Activated CD4-positive, alpha-beta T cell treated with anti-CD3 and anti-CD28 coated beads, Interleukin-2, amount 50 U/mL, for 24 hours (primary cell): Measurements from ENCODE around the gene CD79B.

ENCODE experiments used
- DNase-seq, 2 donors: peaks; one replicate each; pipeline ENCODE4 v3.0.0-alpha.2; 2020; ENCODE audit warnings: low read depth in 1 of 2, low spot score in 1 of 2

CD79B gene

DNA sequence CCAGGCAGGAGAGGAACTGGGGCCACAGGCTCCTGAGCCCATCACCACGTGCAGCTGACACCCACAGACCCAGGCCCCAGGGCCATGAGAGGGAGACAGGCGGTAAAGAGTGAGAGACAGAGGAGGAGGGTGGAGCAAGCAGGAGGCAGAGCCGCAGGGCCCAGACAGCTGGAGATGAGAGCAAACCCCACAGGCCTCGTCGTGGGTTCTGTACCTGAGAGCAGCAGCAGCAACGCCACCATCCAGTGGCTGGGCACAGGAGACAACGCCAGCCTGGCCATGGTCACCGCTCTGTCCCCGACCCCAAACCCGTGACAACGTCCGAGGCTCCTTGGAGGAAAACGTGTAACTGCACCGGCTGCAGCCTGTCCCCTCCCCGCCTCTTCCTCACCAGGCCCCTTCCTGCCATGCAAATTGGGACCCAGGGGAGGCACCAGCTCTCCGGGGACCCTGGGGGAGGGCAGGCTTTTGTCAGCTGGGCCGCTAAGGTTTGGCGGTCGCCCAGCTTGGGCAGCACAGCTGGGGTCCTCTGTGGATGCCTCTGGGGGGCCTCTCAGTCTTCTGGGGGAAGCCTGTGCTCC lies at the start of gene CD79B:
CD79B (minus strand) TSS at position 351 of the 581 bp plus-strand sequence; CDS start at position 281, 70 bp downstream.
- DNase-seq, result peak; percentile 21 to 23

DNA sequence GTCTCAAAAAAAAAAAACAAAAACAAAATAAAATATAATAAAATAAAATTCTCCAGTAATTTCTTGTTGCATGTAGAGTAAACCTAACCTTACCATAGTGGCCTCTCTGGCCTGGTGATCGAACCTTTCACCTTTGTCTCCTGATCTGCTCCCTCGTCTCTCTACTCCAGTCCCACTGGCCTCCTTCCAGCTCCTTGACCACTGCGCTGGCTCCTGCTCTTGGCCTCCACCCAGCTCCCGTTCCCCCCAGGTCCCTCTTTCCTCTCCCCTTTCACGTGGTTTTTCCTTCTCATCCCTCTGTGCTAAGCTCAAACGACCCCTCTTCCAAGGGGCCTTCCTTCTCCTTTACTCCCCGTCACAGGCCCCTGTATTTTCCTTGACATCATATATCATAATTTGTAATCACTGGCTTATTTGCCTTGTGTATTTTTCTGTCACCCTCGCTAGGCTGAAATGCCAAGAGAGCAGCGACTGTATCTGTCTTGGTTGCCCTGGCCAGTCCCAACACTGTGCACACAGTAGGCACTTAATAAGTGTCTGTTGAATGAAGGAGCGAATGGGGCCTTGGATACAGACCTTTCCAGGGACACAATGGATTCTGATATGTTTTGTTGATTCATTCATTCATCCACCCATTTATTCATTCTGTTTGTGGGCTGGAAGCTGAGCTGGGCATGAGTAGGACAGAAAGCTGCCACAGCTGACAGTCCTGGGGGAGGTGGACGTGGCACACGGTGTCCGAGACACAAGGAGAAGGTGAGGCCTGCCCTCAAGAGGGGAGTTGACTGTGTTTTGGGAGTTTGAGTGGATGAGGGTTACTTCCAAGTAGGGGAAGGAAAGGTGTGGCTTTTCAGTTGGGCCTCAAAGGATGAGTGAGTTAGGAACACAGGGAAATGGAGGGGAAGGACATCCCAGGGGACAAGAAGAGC lies 46.4 kb upstream of the CD79B start:
- DNase-seq, result no peak

DNA sequence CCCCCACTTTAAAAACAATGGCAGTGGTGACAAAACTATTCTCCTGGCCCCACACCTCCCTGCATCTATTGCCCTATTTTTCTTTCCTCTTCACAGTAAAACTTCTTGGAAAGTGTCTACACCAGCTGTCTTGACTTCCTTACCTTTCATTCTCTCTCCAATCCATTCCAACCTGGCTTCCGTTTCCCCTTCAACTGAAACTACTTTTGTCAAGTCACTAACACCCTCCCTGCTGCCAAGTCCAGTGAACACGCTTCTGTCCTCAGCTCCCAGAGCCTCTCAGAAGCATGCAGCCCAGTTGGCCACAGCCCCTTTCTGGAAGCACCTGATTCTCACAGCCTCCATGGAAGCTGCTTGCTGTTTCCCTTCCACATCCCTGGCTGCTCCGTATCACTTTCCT lies 44.6 kb upstream of the CD79B start:
- DNase-seq, result no peak

DNA sequence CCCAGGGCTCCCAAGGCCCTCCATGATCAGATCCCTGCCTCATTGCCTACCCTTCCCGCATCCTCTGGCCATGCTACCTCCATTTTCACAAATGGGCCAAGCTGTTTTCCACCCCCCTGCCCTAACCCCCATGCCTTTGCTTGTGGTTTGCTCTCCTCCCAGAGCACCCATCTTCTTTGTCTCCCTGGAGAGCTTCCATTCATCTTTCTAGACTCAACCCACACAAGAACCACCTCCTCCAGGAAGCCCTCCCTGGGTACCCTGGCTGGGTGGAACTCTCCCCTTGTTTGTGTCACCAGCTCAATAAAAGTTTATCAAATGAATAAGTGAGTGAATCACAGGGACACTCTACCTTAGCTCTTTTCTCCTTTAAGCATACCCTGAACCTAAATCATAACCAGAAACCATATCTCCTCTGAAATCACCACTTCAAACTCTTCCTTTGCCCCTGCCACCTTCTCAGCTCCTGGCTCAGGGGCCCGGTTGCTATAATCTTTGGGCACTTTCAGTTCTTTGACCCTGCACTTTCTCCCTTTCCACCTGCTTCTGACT lies 43.5 kb upstream of the CD79B start:
- no peak for DNase-seq

DNA sequence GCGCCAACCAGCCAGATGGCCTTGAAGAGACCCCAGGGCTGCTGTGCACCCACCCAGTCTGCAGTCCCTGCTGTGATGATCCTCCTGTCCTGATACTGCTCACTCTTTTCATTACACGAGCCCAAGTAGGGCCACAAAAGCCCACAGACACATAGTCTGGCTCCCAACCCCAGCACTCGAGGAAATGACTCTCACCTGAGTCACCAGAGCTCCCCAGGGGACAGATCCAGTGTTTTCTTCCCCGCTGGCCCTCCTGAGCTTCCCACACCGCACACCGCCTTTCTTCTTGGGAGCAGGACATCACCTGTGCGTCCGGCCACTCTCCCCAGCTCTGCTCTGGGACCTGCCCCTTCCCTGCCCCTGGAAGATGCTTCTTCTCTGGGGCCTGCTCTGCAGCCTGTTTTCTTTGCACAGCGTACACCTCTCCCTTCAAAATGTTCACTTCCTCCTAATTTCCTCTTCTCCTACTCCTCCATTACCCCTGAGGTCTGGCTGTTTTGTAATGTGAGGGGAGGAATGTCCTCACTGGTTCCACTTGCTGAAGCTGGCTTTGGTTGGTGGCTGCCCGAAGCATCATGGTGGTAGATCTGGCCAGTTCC lies 42.6 kb upstream of the CD79B start:
- no peak for DNase-seq

DNA sequence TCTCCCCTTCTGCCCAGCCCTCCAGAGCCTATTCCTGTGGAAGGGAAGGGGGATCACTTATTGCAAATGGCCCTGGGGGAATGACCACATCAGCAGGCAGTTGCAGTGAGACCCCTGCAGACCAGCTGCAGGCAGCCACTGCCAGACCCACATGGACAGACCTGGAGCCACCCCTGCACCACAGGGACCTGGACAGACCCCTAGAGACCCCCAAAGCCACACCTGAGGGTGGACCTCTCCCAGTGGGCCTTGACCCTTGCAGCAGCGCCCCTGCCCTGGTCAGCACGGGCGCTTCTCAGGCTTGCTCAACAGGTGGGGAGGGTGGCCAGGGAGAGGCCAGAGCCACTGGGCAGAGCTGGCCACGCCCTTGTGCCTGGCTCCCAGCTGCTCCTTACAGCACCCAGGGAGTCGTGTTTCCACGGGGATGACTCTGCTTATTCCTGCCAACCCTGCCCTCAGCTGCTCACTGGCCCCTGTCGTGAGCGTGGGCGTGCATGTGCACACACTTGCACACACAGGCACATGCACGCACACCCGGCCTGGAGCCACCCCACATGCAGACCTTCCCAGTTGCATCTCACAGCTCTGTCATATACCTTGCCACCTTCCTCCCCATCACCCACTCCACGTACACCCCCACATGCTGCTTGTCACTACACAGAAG lies 41.9 kb upstream of the CD79B start:
- no peak for DNase-seq

DNA sequence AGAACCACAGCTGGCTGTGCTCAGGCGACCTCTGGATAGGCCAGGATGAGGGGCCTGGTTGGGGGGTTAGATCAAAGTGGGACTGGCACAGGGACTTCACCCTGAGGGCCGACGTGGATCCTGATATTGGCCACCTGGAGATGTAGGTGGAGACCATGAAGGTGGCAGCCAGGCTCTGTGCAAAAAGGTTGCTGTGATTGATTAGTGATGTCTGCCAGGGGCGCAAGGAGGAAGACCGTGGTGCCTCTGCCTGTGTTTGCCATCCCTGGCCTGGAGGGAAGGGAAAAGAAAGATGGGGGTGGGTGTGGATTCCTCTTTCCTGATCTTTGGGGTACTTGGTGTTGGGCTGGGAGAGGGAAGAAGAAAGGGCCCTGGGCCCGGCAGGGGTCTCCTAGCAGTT lies 41.1 kb upstream of the CD79B start:
- DNase-seq, result no peak

DNA sequence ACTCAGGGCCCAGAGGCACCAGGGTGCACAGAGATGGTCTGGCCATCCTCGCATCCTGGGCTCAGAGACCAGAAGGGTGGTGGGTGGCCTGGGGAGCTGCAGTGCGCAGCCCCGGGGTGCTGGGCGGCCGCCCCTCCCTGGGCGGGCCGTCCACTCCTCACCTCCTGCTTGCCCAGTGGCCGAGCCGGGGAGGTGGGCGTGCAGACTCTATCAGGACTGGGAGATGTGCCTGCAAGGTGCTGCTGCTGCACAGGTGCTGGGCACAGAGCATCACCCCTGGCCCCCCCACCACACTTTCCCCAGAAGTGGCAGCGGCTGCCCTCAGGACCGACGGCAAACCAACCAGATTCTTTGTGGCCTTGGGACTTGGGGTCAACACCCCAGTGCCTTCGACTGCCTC lies 40.7 kb upstream of the CD79B start, which contains the start of gene SCN4A:
SCN4A (minus strand) TSS at position 123 of the 400 bp plus-strand sequence; CDS start at position 46, 77 bp downstream.
- DNase-seq, result no peak

DNA sequence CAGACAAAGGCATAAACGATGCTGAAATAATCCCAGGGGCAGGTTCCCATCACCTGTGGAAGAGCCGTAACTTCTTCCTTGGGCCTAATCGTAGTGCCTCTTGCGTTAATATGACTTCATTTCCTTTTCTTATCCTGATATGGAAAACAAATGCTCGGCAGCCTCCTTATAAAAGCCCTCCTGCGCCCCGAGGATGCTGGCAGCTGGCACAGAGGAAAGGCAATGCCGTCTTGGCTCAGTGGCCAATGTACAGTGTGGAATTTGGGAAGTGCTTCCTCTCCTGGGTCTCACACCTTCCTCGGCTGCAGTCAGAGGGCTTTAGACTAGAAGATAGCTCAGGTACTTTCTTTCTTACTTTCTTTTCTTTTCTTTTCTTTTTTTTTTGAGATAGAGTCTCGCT lies 37.1 kb upstream of the CD79B start:
- no peak for DNase-seq

DNA sequence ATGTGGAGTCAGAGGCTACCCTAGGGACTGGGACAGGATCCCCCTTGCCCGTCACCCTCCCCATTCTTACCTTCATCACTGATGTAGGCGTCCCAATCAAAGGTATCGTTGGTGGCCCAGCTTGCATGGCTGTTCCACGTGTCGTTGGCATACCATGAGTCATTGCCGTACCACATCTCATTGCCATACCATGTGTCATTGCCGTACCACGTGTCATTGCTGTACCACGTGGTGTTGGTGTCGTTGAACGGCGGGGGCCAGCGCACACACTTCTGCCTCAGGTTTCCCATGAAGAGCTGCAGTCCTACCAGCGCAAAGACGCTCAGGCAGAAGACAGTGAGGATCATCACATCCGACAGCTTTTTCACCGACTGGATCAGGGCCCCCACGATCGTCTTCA lies 35.8 kb upstream of the CD79B start:
- no peak for DNase-seq

DNA sequence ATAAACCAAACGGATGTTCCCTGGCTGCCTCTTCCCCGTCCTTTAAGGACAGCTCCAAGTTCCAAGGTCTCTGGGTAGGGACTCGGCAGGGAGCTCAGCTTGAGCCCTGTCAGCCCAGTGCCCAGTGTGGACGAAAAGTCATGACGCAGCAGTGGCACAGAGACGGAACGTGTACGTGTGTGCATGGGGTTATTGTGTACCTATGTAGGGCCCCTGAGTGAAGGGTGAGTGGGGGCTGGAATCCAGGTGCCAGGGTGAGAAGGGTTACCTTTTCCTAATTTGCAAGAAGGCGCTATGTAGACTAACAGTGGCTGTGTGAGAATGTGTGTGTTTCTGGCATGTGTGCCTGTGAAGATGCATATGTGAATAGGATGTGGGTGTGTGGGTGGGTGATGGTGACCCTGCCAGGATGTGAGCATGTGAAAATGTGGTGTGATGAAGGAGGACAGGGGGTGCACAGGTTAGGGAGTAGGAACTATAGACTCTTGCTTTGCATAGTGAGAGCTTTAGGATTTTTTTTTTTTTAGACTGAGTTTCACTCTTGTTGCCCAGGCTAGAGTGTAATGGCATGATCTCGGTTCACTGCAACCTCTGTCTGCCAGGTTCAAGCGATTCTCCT lies 34.6 kb upstream of the CD79B start:
- no peak for DNase-seq

DNA sequence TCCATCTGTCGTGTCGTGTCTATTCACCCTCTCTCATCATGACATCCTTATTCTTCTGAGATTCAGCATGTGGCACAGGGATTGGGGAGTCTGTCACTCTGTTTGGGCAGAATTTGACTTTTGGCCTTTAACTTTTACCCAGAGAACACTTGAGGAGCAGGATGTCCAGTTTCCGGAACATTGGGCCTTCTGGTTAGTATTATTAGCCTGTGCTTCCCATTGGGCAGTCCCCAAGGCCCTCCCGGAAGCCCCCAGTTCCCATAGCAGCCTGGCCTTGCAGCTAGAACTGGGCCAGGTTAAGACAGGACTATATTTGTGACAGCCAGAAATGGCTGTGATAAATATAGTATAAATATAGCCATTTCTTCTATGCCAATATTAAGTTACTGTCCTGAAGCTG lies 31.0 kb upstream of the CD79B start:
- no peak for DNase-seq

DNA sequence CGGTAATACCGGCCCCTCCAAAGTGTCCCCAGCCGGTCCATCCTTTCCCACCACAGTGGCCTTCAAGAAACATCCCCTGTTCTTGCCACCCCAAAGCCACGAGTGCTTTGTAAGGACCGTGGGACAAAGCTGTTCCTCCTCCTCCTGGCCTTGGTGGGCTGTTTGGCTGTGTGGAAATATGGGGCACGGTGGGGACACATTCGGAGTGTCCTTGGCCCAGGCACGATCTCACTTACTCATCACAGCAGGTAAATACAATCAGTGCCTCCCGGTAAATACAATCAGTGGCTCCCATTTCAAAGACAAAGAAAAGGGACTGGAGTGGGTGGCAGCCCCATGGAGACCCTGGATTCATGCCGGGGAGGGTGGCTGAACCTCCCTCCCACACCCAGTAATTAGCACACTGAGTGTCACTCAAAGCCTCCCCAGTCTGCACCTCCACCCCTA lies 30.2 kb upstream of the CD79B start:
- DNase-seq, result no peak

DNA sequence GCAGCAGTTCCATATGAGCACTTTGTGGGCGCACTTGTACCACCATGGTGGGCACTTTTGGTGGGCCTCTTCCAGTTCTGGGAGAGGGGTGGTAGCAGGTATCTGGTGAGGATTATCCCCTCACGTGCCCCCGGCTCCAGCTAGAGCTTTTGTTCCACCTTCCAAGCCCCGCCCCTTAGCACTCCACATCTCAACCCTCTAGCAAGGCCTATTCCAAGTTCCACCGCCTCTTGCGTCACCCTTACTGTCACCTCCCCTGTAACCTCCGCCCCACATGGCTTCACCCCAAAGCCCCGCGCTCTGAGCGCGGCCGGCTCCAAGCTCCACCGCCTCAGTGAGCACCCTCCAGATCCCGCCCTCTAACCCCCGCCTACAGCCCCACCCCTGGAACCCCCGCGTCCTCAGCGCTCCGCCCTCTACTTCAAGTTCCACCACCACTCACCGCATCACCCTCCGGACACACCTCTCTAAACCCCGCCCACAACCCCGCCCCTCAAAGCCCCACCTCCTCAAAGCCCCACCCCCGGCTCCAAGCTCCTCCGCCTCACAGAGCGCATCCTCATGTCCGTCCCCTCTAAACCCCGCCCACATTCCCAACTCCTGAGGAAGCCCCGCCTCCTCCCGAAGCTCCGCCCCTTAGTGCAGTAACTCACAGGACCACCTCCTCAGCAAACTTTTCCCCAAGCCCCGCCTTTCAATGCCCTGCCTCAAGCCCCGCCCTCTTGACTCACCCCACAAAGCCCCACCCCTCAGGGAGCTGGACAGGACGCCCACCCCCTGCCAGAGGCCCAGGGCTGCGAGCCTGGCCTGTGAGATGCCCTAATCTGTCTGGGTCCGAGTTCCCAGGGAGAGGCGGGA lies 29.5 kb upstream of the CD79B start:
- peak in 1 of 2 donors; percentile 23 for DNase-seq

DNA sequence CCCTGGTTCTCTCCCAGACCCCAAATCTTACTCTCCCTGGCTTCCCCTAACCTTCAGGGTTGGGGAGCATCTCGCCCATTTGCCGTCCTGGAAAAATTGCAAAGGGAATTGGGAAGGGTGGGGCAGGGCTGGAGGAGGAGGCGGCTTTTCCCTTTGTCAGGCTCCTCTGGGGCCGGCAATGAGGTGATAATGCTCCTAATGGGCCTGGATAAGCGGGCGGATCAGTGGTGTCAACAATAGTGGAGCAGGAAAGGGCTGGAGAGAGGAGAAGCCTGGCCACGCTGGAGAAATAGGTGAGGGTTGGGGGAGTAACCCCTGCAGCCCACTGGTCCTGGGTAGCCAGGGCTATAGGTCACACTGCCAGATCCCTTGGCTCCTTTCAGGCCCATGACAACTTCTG lies 28.3 kb upstream of the CD79B start:
- DNase-seq, result no peak

DNA sequence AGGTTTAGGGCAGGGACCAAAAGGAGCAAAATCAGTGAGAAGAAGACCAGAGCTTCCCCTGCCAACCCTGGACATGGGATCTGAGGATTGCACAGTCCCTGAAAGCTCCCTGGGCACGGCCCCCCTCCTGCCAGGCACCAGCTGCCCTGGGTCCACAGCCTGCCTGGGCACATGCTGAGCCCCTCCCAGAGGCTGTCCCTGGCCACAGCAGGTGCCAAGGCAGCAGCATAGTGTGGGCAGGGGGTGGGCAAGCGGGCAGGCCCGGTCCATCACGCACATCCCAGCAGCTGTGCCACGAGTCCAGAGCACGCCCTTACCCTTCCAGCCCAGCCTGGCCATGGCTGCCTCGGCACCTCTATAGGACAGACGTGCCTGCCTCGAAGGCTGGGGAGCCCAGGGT lies 27.9 kb upstream of the CD79B start:
- no peak for DNase-seq

DNA sequence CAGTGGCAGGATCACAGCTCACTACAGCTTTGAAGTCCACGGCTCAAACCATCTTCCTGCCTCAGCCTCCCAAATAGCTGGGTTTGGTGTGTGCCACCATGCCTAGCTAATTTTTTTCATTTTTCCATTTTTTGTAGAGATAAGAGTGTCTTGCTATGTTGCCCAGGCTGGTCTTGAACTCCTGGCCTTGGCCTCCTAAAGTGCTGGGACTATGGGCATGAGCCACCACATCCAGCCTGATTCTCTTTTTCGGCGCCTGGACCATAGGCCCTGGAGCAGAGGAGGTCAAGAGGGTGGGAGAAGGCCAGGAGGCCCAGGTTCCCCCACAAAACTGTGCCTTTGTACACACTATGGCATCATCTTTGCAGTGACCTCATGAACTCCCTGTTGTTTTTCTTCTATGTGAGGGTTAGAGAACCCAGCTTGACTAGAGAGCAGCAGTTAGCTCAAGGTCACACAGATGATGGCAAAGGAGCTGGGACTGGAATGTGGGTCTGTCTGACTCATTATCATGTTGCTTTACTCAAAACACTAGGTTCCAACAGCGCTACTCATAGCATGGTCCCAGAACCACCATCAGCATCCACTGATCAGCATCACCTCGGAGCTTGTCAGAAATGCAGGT lies 24.3 kb upstream of the CD79B start:
- DNase-seq, result no peak

DNA sequence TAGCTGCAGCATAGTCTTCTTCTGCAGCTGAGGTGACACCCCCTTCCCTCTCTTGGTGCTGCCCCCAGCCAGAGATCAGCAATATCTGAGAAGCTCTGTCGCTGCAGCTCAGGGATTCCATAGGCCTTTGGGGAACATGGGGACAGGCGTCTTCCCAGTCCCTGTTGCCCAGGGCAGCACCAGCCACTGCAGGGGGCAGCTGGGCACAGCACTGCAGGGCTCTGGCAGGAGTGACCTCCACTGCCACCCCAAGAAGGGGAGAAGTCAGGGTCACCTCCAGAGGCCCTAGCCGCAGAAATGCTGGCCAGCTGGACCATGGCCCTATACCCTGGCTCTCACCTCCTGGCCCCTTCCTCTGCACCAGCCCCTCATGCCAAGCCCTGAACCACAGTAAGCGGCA lies 23.7 kb upstream of the CD79B start:
- no peak for DNase-seq

DNA sequence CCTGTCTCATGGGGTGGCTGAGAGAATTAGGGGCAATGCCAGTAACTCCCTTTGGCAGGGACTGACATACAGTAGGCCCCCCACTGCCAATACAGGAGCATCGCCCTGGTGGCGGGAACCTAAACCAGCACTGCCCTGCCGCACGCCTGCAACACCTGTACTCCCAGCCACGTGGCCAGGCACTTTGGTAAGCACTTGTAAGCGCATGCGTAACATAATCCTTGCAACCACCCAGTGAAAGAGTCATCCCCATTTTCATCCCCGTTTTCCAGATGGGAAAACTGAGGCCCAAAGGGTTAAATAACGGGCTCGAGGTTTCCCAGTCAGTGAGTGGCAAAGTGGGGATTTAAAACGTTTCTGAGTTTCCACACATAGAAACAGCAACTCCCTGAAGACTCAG lies 23.1 kb upstream of the CD79B start:
- no peak for DNase-seq
